GM18502 (cell line): ENCODE data around the gene CCDC91.

Experiments
- ATAC-seq: cut with Tn5 transposase; IDR thresholded peaks from one replicate; pipeline ENCODE4 v1.9.1; 2021; ENCODE audit warnings: mild to moderate bottlenecking; ENCODE audit not compliant: unreplicated experiment, poor library complexity

Gene CCDC91, protein sequence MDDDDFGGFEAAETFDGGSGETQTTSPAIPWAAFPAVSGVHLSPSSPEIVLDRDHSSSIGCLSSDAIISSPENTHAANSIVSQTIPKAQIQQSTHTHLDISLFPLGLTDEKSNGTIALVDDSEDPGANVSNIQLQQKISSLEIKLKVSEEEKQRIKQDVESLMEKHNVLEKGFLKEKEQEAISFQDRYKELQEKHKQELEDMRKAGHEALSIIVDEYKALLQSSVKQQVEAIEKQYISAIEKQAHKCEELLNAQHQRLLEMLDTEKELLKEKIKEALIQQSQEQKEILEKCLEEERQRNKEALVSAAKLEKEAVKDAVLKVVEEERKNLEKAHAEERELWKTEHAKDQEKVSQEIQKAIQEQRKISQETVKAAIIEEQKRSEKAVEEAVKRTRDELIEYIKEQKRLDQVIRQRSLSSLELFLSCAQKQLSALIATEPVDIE

DNA sequence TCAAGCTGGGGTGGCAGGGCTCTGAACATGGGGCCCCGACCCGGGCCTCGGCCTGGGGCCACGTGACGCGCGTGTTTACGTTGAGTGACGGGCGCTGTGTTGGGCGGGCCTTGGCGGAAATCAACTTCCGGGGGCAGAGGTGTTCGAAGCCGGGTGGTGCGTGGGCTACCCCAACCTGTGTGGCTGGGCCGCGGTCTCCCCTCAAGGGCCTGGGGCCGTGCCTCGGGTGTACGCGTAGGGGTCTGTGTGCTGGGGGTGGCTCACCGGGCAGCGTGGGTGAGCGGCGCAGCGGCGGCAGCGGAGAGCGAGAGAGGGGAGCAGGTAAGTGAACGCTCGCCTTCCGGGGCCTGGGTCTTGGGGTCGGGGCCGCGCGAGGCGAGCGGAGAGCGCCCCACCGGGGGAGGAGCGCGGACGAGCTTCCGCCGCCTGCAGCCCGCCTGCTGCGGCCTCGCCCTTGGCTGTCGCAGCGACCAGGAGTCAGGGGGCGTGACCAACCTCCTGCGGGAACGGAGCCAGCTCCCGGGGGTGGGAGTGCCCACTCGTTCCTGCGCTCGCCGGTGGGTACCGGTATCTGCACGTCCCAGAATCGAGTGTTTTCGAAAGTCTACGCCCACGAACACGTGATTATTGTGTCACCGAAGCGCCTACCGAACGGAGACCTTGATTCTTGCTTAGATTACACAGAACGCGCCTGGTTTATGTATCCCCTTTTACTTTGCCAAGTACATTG is at the start of gene CCDC91:
CCDC91 (plus strand) TSS at position 136 of the 730 bp plus-strand sequence. CDS start 66,760 bp downstream, outside the sequence.
- ATAC-seq, result peak; percentile 93

DNA sequence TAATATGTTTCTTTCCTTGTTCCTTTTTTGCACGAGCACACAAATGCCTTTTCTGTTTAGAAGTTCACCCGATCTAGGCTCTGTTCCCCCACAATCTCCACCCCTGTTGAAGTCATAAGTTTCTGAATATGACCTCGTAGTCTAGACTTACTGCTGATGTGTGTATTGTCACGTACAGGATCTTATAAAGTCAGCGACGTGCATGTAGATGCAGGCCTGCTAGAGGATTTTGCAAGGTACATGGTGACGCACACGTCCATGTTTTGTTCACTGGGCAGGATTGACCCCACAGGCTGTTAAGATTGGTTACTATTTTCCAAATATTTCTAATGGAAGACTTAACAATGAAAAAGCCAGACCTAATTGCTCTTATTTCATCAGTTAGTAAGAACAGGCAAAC is 46.2 kb upstream of the CCDC91 start:
- ATAC-seq, result no peak

DNA sequence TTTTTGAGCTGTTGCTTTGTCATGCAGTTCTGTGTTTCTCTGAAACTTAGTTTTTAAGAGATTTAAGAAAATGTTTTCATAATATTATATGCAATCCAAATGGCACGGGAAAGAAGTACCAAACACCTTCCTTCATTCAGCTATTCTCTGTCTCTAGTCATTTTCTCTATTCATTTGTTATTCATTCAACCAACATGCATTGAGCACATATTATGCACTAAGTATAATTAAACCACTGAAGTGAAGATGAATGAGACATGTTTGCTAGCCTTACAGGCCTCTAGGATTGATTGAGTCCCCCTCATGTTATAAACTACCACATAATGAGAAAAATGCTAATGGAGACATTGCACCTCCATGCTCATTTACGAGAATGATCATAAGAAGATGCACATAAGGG is 45.7 kb upstream of the CCDC91 start:
- ATAC-seq, result no peak

DNA sequence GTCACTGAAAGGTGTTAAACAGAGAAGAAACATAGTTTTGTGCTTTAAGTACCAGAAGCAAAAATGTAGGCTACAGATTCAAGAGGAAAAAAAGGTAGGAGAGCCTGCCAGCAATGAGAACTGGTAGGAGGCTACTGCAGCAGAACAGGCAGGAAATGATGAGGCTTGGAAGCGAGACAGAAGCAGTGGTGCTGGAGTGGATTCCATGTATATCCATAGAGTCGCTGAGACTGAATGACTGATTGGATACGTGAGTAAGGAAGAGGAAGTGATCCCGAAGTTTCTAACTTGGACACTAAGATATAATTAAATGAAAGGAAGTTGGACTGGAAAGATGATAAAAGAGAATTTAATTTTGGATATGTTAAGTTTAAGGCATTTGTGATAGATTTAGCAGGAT is 45.0 kb upstream of the CCDC91 start:
- no peak for ATAC-seq

DNA sequence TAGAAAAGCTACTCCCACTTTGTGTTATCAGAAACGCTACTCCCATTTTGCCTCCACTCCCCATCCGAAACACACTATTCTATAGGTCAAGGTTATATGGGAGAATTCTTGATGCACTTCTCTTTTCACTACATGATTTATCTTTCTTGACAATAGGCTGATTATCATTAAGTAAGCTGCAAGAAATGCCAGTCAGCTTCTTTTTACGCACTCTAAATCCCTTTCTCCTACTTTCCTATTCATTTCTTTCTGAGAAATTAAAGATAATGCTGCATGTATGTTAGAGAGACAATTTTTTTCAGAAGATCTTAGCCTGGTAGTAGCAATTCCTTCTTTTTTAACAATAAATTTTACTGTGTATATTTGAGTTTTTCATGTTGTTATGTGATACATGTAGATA is 41.0 kb upstream of the CCDC91 start:
- no peak for ATAC-seq

DNA sequence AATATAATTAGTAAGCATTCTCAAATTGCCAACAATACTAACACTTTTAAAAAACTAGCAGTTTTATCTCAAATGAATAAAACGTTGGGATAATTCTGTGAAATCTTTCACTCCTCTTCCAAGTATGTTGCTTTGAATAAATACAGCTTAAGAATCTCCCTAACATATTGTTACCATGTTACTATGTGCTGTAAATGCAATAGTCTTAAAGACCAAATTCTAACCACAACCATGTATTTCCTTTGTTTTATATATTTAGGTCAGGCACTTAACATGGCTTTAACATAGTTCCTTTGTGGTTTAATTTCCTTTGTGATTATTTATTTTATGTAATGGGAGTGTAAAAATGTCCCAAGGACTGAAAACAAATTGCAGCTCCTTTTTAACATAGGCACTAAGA is 33.9 kb upstream of the CCDC91 start:
- no peak for ATAC-seq

DNA sequence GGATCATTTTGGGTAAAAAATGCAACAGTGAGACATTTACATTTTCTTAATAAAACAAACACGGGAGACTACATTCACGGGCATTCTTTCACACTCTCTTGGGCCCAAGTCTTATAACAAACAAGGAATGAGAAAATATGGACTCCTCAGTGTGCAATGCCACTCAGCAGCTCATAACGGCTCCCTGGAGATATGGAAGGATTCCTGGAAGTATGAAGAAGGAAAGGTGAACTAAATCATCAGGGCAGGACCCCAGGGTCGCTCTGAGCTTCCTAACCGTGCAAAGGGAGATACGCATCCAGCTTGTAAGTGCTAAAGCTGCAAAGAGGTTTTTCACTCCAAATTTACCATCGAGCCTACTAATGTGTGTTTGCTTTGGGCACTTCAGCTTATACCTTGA is 33.5 kb upstream of the CCDC91 start:
- no peak for ATAC-seq

DNA sequence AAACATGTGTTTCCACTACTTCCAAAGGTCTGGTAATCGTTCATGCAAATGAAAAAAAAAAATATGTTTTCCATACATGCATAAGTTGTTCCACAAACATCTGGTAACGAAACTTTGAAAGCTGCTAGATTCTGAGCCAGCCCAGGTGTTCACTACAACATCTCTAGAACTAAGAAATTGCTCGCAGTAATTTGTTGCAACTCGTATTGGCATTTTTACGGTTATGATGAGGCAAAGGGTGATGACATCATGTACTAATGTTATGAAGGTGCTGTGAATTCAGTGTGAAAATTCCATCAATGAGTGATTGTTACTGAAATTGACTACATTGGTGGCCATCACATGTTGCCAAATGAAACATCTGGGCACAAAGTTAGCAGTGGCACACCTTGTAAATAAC is 31.9 kb upstream of the CCDC91 start:
- ATAC-seq, result no peak

DNA sequence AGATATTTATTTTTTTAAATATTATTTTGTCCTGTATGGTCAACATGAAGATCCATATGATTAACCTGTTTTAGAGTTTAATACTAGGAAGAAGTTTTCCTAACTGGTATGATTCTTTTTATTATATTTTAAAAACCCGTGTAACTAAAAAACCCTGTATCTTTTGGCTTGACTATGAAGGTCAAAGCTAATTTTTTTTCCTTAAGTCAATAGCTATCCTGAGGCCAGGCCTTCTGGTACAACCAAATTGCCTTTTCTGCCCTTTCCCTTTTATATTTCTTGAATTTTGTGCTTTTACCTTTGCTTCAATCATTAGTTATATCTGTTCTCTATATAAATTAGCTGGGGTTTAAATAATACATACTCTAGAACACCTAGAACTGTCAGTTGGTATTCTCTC is 30.6 kb upstream of the CCDC91 start:
- ATAC-seq, result no peak

DNA sequence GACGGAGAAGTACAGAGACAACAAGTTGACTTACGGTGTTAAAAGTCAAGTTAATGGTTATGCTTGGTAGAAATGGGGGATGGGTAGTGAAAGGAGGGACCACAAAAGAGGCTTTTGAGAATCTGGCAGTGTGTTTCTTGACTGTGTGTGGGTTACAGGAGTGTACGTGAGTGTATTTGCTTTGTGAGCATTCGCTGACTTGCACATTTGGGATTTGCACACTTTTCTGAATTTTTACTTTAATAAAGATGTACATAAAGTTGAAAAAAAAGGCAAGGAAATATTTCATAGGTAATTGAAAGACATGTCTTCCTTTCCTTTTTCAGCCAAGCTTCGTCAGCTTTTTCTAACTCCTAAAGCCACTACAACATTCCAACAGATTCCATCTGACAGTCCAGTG is 28.6 kb upstream of the CCDC91 start:
- ATAC-seq, result no peak

DNA sequence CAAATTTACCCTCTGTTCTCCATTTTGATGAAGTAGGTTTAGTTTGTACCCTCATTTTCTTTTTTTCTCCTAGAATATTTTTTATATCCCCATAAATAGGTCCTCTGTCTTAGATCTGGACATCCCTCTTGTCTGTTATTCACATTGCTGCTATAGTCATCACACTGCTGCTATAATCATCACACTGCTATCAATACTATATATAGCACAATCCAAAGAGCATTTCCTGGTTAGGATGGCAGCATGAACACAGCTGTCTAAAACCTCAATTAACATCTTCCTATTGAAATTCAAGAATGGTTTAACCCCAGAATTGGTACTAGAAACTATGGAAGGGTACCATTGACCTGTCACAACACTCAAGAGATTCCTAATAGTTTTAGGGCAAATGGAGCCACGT is 27.6 kb upstream of the CCDC91 start:
- ATAC-seq, result no peak

DNA sequence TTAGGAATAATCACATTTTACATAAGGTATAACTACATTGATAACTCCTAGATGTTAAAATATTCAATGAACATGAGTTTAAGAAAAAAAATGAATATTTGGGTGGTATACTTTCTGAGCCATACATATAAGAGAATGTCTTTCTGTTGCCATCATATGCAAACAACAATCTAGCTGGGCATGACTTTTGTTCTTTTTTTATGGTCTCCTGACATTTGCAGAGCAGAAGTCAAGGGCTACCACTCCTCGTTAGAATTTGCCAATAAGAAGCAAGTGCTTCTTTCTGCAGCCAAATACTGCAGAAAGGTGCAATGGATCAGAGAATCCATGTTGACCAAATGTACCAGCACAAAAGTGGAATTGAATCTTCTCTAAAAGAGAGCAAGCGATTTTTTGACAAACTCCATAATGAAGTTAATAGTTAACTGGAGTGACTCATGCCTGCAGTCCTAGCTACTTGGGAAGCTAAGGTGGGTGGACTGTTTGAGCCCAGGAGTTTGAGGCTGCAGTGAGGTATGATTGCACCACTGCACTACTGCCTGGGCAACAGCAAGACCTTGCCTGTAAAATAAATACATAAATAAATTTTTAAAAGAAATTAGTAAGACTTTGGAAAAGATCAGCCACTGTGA is 25.5 kb upstream of the CCDC91 start:
- ATAC-seq, result no peak

DNA sequence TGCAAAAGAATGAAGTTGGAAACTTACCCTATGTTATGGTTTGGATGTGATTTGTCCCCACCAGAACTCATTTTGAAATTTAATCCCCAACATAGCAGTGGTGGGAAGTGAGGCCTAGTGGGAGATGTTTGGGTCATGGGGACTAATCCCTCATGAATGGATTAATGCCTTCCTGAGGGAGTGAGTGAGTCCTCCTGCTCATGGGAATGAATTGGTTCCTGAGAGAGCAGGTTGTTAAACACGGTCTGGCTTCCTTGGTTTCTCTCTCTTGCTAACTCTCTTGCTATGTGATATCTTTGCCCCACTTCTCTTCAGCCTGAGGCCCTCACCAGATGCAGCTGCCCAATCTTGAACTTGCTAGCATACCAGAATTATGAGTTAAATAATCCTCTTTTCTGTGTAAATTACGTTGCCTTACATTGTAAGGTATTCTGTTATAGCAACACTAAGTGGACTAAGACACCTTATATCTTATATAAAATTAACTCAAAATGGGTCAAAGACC is 22.2 kb upstream of the CCDC91 start:
- ATAC-seq, result no peak

DNA sequence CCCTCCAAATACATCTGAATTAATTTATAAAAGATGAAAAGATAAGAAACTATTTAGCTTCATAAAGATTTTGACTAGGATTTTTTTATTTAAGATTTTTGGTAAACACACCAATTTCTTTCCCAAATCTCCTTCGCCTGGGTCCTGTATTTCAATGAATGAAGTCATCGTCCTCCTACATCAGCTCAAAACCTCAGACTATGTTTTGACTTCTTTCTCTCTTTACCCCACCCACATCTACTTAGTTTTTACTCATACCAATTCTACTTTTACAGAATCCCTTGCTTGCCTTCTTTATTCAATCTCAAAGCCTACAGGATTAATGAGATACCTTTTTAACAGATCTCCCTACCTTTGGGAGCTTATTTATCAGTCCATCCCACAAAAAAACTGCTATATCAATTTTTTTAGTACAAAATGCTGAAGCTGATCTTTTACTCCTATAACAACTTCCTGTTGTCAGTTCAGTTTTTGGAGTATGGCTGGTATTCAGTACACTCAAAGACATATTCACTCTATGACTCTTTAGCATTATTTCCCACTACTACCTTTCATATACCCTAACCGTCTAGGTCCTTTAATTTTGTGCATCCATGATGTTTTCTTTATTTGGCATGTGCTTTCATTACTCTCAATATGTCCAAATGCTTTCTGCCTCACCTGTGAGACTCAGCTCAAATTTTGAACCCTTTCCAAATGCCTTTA is 18.7 kb upstream of the CCDC91 start:
- ATAC-seq, result no peak

DNA sequence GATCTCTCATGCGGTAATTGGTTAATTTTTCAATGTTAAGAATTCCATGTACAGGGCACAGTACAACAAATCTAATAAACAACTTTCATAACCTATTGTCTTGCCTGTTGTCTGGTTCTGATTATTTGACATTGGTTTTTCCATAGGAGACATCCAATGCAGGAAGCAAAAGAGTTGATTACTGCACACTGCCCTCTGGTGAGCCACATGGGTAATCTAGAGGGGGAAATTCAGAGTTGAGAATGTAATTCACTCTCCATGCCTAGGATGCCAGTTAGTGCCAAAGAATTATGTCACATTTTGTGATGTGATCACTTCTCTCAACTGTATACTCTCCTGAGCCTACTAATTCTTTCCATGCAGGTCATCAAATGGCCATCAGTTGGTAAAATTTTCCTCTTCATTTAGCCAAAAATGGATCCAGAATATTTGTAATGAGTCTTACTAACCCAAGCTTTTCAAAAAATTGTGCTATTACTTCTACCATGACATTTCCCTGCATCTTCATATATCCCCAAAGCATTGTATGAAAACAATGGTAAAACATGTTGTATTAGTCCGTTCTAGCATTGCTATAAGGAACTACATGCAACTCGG is 17.7 kb upstream of the CCDC91 start:
- ATAC-seq, result no peak

DNA sequence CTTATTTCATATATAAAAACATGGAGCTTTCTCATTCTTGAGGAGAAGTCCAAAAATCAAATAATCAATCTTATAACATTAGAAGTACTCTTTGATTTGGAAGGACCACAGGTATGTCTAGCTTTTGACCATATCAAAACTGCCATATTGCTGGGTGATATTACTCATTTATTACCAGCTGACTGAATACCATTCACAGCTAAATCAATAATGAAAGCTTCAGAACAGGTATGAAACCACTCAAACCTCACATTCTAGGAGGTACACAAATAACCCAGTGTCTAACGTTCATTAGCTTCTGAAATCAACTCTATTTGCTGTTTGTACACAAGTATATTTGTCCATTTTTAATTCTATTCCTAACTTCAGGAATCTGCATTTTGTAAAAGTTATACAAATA is 16.8 kb upstream of the CCDC91 start:
- ATAC-seq, result peak; percentile 69

DNA sequence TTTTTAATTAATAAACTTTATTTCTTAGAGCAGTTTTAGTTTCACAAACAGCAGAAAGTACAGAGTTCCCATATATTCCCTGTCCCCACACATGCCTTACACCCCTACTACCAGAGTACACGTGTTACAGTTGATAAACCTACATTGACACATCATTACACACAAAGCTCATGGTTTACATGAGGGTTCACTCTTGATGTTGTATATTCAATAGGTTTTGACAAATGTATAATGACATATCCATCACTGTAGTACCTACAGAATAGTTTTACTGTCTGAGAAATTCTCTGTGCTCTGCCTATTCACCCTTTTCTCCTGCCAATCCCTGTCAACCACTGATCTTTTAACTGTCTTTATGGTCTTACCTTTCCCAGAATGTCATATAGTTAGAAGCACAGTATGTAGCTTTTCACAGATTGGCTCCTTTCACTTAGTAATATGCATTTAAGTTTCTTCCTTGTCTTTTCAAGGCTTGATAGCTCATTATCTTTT is 15.1 kb upstream of the CCDC91 start:
- ATAC-seq, result no peak

DNA sequence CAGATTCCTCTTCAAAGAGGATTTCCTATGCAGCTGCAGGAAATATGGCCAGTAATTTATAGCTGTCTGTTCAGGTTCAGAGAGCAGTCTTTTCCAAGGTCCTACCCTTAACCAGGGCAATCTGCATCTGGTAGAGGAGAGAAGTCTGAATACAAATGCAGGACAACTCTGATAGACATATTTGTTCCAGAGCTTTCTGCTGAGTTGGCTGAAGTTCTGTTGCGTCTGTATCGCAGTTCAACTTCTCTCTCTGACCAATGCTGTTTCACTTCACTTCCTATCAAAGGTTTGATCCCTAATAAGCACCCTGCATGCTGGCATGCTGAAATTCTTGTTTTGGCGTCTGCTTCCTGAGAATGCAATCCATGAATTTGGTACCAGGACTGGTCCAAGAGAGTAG is 14.0 kb upstream of the CCDC91 start:
- no peak for ATAC-seq

DNA sequence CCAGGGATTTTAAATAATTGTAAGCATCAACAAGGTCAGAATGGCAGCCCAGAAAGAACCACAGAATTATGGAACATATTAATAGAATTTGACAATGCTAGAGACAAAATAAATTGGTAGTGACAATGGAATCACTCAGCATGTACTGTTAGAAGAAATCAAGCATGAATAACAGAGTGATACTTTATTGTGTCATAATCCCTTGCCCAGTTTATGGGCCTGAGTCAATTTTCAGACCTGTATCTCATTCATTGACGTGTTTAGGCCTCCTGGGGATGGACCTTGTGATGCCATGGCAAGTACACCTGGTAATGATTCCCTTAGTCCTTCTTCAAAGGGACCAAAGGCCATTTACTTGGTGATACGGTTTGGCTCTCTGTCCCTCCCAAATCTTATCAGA is 12.8 kb upstream of the CCDC91 start:
- ATAC-seq, result no peak

DNA sequence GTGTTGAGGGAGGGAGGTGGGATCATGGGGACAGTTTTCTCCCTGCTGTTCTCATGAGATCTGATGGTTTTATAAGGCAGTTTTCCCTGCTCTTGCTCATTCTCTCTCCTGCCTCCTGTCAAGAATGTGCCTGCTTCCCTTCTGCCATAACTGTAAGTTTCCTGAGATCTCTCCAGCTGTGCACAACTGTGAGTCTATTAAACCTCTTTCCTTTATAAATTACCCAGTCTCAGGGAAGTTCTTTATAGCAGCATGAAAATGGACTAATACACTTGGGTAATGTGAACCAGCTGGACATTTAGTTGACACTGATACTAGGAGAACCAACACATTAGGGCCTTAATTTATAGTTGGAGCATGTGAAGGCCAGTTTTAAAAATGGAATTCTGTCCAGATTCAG is 12.4 kb upstream of the CCDC91 start:
- no peak for ATAC-seq
